GM12864 (cell line): ENCODE data around the gene CD9.
A peak's percentile ranks its signal among the peaks of the same experiment; 100 is the strongest.

Experiments used
- DNase-seq: peaks from one replicate; pipeline ENCODE4 v3.0.0-alpha.2; 2011; ENCODE audit warnings: low read depth
- H3K4me3 ChIP-seq: 2 replicates; pipeline ENCODE4 v1.5.1; 2011; ENCODE audit warnings: mild to moderate bottlenecking, low read depth, low read length, control low read depth
- TF ChIP-seq, protein P1 (sequence below): IDR thresholded peaks from 2 replicates; pipeline ENCODE4 v1.5.1; 2011; ENCODE audit warnings: low read depth, mild to moderate bottlenecking, moderate library complexity, low read length, control low read depth, inconsistent platforms; ENCODE audit errors: missing control alignments

The CD9 gene

DNA sequence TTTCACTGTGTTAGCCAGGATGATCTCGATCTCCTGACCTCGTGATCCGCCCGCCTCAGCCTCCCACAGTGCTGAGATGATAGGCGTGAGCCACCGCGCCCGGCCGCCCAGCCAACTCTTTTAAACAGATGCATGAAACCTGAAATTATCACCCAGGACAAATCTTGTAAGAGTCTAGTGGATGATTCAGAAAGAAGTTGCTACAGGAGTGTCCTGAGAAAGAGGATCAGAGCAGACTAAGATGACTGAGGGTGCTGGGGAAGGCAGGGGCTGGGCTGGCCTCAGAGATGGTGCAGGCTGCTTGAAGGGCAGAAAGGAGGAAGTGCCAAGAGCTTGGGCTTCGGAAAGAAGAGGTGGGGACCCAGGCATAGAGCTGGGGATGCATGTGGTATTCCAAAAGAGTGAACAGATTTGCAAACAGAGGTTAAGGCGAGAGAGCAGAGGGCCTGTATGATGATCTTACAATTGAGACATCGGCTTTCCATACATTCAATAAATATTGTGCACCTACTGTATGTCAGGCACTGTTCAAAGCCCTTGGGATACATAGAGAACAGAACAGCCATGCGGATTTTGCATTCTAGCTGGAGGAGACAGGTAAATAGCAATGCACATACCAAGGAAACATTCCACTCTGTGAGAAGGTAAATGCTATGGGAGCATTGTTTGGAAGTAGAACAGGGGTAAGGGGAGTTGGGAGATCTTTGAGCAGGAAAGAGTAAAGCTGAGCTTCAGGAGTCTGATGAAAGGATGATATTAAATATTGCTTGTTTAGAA, 7.4 kb upstream of the CD9 start:
- TF ChIP-seq, protein P1, sequence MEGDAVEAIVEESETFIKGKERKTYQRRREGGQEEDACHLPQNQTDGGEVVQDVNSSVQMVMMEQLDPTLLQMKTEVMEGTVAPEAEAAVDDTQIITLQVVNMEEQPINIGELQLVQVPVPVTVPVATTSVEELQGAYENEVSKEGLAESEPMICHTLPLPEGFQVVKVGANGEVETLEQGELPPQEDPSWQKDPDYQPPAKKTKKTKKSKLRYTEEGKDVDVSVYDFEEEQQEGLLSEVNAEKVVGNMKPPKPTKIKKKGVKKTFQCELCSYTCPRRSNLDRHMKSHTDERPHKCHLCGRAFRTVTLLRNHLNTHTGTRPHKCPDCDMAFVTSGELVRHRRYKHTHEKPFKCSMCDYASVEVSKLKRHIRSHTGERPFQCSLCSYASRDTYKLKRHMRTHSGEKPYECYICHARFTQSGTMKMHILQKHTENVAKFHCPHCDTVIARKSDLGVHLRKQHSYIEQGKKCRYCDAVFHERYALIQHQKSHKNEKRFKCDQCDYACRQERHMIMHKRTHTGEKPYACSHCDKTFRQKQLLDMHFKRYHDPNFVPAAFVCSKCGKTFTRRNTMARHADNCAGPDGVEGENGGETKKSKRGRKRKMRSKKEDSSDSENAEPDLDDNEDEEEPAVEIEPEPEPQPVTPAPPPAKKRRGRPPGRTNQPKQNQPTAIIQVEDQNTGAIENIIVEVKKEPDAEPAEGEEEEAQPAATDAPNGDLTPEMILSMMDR = no peak
- H3K4me3 ChIP-seq = no peak overlapping the region

DNA sequence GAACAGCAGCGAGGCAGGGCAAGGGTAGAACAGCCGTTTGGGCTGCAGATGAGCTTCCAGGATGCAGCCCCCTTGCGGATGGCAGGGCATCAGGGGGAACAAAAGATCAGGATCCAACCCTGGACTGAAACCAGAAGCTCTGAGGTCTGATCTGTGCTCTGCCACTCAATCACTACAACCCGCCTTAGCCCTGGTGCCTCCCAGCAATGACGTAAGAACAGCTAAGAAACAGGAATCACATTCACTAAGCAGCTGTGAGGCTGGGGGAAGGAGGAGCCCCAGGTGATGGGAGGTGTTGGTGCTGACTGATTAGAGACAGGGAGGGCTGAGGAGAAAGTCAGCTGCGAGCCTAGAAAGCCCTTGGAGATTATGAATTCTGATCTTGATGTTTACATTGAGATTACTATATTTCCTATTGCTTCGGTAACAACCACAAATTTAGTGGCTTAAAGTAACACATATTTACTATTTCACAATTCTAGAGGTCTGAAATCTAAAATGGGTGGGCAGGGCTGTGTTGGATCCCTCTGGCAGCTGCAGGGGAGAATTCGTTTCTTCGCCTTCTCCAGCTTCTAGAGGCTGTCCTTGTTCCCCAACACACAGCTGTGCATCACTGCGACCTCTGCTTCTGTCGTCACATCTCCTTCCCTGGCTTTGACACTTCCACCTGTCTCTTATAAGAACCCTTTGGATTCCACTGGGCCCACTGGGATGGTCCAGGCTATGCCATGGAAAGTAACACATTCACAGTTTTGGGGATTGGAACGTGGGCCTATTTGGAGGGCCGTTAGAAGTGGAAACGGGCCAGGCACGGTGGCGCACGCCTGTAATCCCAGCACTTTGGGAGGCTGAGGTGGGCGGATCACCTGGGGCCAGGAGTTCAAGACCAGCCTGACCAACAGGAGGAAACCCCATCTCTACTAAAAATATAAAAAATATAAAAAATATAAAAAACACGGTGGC, 6.1 kb upstream of the CD9 start:
- TF ChIP-seq, protein P1 = no peak
- no peak for DNase-seq

More for the DNA sequence above, 7.4 kb upstream of the CD9 start:
- no peak for DNase-seq

DNA sequence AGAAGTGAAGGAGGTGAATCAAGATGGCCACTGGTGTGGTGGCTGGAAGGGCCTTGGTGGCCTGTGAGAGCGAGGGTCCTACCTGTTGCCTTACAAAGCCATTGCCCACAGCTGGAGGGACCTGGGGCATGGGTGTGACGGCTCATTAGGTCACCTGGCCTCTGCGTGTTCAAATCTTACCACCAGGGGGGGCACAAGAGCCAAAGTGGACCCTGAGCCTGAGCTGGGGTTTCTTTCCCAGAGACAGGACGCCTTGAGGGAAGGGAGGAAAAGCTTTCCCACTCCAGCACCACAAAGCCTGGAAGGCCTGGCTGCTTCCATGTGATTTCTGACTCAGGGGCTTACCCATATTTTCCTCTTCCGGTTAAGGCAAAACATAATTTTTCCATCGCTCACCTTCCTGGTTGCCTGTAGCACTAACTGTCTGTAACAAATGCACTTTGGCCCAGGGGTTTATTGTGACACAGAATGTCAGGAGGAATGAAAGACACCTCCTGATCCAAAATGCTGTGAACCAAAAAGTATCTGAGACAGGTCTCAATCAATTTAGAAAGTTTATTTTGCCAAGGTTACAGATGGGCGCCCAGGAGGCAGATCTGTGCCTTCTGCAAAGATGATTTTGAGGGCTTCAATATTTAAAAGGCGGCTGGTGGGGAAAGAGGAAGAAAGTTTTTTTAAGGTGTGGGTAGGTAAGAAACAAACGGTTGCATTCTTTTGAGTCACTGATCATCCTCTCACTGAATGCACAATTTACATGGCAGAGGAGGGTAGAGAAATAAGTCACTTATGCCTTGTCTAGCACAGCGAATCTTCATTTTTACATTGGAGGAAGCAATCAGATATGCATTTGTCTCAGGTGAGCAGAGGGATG, 4.3 kb upstream of the CD9 start:
- TF ChIP-seq, protein P1 = peak; percentile 96
- DNase-seq = no peak
- no peak overlapping the region for H3K4me3 ChIP-seq

More for the DNA sequence above, 6.1 kb upstream of the CD9 start:
- H3K4me3 ChIP-seq = no peak overlapping the region

DNA sequence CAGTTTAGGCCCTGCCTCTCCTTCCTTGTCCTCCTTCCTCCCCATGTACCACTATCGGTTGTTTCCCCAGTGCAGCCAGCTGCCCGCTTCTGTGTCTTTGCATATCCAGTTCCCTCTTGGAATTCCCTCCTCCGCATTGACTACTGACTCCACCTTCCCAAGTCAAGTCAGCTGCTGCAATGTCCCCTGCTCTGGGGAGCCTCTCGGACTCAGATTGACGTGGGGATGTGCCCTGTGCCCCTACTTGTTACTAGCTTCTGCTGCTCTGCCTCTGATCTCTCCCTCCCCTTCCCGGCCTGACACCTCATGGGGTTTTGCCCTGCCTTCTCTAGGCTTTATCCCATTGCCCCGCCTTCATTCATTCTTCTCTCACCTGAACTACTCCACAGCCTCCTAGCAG, 2.1 kb upstream of the CD9 start:
- H3K4me3 ChIP-seq = no peak overlapping the region
- TF ChIP-seq, protein P1 = no peak
- DNase-seq = no peak

DNA sequence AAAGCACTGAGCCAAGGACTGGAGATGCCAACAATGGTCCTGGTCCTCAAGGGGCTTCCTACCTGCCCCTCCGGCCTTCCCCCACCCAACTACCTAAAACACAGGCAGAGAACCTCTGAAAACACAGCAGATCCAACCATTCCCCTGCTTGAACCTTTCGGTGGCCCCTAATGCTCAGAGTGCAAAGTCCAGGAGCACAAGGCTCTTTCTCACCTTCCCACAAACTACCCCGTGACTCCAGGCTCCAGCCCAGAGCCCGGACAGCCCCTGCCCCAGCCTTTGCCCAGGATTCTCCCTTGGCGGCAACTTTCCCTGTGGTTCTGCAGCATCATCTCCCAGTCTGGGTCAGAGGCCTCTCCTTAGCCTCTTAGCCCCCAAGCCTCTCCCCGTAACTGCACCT, 1.6 kb upstream of the CD9 start:
- H3K4me3 ChIP-seq = no peak overlapping the region
- TF ChIP-seq, protein P1 = no peak
- no peak for DNase-seq

DNA sequence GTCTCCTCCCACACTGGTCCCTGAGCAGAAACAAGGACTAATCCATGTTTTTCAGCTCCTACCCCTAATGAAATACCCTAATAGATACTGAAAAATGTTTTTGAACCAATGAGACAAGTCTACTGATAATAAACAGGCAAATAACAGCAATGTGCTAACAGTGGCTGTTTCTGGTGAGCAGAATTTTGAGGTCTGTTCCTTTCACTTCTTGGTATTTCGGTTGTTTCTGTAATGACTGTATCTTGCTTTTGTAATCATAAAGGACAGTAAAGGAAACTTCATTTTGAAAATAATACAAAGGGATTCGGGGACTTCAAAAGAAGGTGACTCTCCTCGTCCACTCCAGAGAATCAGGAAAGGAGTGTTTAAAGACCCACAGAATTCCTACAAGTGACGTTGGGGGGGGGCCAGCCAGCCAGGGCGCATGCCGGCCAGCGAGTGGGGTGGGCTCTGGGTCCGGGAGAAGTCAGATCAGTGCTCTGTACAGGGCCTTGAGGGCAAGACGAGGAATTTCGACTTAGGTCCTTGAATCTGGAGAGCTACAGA, 1.1 kb upstream of the CD9 start:
- no peak for DNase-seq
- TF ChIP-seq, protein P1 = no peak
- no peak overlapping the region for H3K4me3 ChIP-seq
